HG03280 (cell line): ENCODE results near the gene DSE.

Experiments used
- ATAC-seq: cut with Tn5 transposase; IDR thresholded peaks from one replicate; pipeline ENCODE4 v1.9.1; 2021; ENCODE audit warnings: mild to moderate bottlenecking, moderate library complexity; ENCODE audit not compliant: unreplicated experiment

The DSE gene

DNA sequence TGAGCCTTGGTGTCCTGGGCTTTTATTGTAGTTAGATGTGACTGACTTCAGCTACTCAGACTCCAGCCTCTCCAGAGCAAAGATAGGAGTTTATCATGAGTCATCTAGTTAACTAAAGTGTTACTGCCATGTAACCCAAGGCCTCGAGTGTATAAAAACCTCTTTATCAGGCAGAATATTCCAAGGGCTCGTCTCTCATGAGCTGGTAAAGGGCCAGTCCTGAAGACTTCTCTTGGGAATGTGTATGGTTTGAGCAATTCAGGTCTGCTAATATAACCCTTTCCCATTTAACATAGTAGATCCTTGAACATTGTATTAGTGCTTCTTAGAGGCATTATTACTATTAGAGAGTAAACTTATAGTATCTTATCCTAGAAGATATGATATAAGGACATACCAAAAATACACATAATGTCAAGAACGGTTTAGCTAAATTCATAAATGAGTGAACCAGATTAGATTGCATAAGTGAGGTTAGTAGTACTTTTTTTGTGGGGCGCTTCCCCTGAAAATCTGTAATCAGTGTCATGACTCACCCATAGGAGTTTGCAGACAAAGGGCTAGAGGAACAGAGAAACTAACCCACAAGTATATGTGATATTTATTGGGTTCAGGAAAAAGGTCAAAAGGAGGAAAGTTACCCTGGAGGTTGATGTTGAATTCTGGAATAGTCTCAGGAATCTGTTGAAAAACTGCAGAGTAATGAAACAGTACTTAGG, 16.0 kb downstream of the DSE start:
- ATAC-seq = peak; percentile 30

GRCh38 chr6:116387374-116387773, 16.6 kb downstream of the DSE start:
- ATAC-seq = peak; percentile 51

- no peak for ATAC-seq
Observed at GRCh38 chr6:116388924-116389323, 18.2 kb downstream of the DSE start.

GRCh38 chr6:116389357-116389756, 18.6 kb downstream of the DSE start:
- ATAC-seq = no peak

GRCh38 chr6:116390581-116390980, 19.8 kb downstream of the DSE start:
- ATAC-seq = peak; percentile 65

DNA sequence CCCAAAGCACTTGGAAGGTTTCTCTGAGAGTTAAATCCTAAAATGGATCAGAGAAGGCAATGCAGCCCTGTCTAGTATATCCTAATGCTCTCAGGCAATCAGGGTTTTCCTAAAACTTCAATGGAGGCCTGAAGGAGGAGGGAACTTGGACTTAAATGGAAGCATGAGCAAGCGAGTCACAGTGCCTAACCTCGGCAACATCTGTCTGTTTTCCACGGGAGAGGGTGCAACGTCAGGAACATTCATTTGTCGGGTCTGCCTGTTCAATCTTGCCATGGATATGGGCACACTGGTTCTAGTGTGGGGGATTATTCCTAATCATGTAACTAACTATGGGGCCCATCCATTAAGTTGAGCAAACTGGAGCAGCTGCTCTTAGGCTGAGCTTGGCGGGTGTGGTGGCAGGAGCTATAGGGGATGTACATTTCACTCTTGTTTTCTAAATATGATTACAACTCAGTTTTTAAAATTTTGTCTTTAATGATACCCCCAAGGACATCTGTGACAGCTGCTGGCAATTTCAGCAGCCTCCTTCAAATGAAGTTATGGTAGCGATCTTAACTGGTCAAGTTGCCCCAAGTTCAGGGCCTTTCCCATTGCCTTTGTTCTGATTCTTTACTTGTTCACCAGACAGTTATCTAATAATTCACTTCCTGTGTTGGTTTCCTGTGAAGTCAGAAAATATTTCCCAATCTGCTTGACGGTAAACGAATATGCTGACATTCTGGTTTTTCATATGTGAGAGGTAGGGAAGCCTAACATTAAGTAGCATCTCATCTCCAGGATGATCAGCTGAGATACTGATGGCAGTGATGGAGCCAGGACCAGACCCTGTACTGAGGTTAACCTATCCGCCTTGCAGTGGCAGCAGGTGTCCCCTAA, 21.6 kb downstream of the DSE start:
- no peak for ATAC-seq

GRCh38 chr6:116393430-116393829, 22.7 kb downstream of the DSE start:
- ATAC-seq = no peak

- no peak for ATAC-seq
Observed at GRCh38 chr6:116395647-116396046, 24.9 kb downstream of the DSE start.

GRCh38 chr6:116396441-116396840, 25.7 kb downstream of the DSE start:
- no peak for ATAC-seq

DNA sequence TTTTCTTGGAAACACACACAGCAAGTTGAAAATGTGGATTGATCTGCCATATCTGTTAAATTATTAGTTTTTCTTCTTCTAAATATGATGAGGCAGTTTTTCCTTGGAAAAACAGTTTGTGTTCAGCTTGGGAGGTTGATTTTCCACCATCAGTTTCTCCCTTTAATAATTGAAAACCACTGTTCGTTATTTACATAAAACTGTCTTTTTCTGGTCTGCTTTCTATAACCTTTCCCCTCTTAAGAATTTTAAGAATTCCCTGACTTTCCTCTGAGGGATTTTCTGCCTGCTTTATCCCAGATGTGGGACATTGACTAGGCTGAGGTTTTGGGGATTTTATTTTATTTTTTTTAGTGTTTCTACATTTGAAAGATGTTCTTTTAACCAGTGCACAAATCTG, 27.2 kb downstream of the DSE start:
- ATAC-seq = no peak

DNA sequence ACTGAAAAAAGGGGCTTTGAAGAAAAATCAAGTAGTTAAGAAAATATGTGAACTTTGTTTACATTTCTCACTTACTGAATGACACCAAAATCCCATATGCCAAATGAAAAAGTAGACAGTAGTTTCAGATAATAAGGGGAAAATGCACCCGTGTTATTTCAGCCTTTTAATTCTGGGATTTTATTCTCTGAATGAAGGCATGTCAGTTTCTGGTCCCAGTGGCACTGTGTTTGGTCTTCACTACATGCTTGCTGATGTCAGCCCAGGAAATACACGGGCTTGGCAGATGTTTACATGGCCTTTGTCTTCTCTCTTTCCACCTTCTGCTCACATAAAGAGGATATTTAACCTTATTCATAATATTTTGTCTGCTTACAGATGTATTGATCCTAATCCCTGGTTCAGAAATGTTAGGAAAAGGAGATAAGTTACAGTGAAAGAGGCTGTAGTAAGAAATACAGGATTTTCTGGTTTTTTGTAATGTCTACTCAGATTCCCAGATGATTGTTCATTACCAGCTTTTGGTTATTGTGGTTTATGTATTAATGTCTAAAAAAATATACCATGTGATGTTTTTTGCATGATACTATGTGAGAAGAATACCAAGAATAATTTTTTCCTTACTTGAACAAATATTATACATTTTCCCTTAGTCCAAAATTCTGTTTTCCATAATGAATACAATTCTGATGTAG, 27.7 kb downstream of the DSE start:
- no peak for ATAC-seq

GRCh38 chr6:116399287-116399686, 28.5 kb downstream of the DSE start:
- no peak for ATAC-seq

DNA sequence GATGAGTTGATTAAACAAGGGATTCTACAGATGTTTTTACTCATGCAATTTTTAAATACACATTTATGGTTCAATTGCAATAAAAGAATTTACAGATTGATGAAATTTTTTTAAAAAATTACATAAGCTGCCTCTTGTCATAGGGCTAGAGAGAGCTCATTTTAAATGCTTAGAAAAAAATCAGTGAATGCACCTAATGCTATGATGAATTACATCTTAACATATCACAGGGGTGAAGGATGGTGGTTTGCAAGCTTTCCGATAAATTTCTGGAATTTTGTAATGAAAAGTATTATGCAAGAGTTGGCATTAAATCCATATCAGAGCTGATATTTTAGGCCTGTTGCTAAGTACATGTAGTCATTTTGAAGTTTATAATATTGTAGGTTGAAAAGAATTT, 29.6 kb downstream of the DSE start:
- ATAC-seq = no peak

GRCh38 chr6:116402108-116402937, 31.6 kb downstream of the DSE start:
- ATAC-seq = no peak

DNA sequence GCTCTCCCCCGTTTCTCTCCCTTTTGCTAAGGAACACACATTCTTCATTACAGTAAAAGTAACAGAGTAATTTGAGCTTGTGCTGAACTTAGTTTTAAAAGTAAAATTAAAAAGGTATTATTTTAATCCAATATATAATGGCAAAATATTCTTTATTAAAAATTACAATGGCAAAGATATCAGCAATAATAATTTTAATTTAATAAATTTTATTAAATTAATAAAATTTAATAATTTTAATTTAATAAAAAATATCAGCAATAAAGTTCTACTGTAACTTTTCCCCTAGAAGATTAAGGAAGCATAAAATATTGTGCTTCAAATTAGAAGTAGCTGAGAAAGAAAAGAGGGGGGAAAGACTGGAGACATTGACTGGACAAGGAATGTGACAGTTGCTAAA, 32.5 kb downstream of the DSE start:
- no peak for ATAC-seq

GRCh38 chr6:116404696-116405095, 33.9 kb downstream of the DSE start:
- no peak for ATAC-seq

GRCh38 chr6:116405138-116405537, 34.4 kb downstream of the DSE start:
- ATAC-seq = peak; percentile 60

- ATAC-seq = no peak
Observed at GRCh38 chr6:116405652-116406356, 35.1 kb downstream of the DSE start.

DNA sequence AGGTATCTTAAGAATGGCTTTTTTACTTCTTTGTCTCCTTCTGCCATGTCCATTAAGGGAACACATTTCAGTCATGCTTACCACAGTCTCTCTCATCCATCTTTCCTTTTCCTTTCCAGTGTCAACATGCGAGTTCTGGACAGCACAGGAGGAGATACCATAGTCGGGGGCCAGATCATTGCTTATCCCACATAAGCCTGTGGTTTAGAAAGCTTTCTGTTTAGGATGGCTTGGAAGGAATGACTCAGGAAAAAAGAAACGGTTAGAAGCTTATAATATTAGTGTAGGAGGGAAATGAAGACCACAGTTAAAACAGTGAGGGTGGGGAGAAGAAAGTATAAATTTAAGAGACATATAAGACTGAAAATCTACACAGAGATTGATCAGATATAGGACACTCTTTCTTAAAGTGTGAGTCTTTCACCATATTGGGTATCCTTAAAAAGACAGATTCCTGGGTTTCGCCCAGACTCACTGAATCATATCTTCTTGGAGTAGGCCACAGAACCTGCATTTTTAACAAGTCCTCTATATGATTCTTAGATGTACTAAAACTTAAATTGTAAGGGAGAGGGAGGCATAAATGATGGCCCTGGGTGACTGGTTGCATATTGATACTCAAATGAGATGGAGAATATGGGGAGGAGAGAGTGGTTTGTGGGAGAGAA, 36.1 kb downstream of the DSE start:
- no peak for ATAC-seq

DNA sequence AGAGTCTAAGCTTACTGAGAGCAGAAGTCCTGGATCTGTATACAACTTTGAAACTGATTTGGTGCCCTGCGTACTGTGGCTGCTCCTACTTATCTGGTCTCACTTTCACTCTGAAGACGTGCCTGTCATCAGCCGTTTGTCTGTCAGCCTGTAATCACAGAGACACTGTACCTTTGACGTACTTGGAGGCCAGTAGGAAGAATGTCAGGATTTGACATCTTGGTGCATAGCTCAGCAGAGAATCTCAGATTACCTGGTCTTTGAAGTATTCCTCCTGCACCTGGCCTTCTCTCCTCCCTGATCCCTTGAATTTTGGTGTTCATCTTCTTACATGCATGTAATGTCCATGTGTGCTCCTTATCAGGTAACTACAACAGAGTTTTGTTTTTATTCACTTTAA, 37.7 kb downstream of the DSE start:
- ATAC-seq = peak; percentile 42
